ENCODE results near the gene NTN5. TPM values are rescaled to one million over a fixed set of nuclear protein-coding genes. Genes with fewer than 3 reads are reported as not detected.
A peak's percentile ranks its signal among the peaks of the same experiment; 100 is the strongest.

The NTN5 gene
- total RNA-seq, 6 donors from 2014 or later = 0.57 to 3.1 (median 1.0) TPM; not detected in 1

DNA sequence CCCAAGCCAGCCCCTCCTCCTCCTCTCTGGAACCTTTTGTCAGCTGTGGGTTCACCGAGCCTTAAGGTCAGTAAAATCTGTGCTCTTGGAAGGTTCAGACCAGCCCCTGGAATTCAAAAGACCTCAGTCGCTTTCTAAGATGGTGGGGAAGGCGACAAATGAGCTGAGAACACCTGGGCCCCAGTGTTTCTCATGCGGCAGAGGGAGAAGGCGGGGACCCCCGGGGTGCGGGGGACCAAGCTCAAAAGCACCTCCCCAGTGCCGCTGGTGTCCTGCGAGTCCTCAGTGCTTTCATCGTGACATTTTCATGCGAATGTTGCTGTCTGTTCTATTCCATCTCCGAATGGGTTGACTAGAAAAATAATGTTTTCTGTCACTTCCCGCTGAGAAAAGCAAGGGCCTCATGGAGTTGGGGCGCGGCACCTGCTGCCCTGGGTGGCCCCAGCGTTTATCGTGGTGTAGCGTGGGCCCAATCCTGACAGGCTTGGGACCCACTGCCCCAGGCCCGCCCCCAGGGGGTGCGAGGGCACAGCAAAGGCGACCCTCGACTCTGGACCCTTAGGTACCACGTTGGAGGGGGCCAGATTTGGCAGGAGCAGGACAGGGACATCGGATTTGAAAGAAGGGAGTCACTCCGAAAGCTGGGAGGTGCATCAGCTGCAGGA, 751 bp upstream of the NTN5 start:
- Histone ChIP-seq H3K36me3 (no peaks in the 10 kb centered on the region), H3K9me3 (no peaks in the 10 kb centered on the region), H3K27ac (no peak overlapping the region), H3K27me3 (no peaks in the 10 kb centered on the region), H3K4me3 (no peak overlapping the region), H3K4me1 (peaks cover 8 to 12% (median 8%) of the 10 kb centered on the region in 4 donors)
- peak in 1 of 2 donors; percentile 59 for DNase-seq
- no peak for ATAC-seq (ENCODE audit: low FRiP score in 2 of 2)
- WGBS, 2 donors = 81 to 84% methylated on average over 24 to 25 of the region's 25 CpGs
- TF ChIP-seq POLR2AphosphoS5 (IDR thresholded peaks at IDR 0.05) (no peak), POLR2A (IDR thresholded peaks at IDR 0.05) (no peak)

DNA sequence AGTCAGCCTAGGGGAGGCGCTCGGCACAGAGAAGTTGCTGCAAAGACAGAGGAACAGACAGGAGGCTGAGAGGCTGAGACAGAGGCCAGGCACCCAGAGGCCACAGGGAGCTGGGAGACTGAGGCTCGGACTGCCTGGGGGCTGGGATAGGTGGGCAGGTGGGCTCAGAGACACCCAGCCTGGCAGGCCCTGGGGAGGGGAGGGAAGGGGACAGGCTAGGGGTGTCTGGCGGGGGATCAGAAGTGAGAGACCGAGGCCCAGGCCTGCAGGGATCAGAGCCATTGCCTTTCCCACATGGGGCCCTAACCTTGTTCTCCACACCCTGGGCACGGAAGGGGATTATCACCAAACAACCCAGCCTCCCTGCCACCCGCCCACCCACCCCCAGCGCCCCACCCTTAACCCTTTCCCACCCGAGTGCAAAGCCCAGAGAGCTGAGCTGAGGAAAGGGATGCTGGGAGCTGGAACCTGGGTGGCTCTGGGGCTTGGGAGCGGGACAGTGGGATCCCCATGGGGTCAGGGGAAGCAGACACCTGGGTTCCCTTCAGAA, 1.3 kb downstream of the NTN5 start:
- ATAC-seq (ENCODE audit: low FRiP score in 2 of 2) = no peak
- DNase-seq = no peak
- WGBS, 2 donors = 86 to 87% methylated on average over 4 to 10 of the region's 10 CpGs
- no peaks in the 10 kb centered on the region for H3K27me3 ChIP-seq
- H3K27ac ChIP-seq = no peak overlapping the region
- no peak overlapping the region for H3K4me3 ChIP-seq
- H3K36me3 ChIP-seq = no peaks in the 10 kb centered on the region
- TF ChIP-seq EP300 (IDR thresholded peaks at IDR 0.05) (no peak), POLR2A (IDR thresholded peaks at IDR 0.05) (no peak), POLR2AphosphoS5 (IDR thresholded peaks at IDR 0.05) (no peak), CTCF (IDR thresholded peaks at IDR 0.05) (no peak)
- no peaks in the 10 kb centered on the region for H3K9me3 ChIP-seq
- peaks cover 7 to 9% (median 8%) of the 10 kb centered on the region in 4 donors for H3K4me1 ChIP-seq

- Histone ChIP-seq H3K9me3 (no peaks in the 10 kb centered on the region), H3K4me1 (peaks cover 7 to 9% (median 8%) of the 10 kb centered on the region in 4 donors), H3K36me3 (no peaks in the 10 kb centered on the region), H3K27me3 (no peaks in the 10 kb centered on the region), H3K4me3 (no peak overlapping the region), H3K27ac (no peak overlapping the region)
- peak in 1 of 2 donors; percentile 65 for DNase-seq
- TF ChIP-seq EP300 (IDR thresholded peaks at IDR 0.05) (no peak), POLR2A (IDR thresholded peaks at IDR 0.05) (no peak), CTCF (IDR thresholded peaks at IDR 0.05) (no peak), POLR2AphosphoS5 (IDR thresholded peaks at IDR 0.05) (no peak)
- no peak for ATAC-seq (ENCODE audit: low FRiP score in 2 of 2)
- WGBS, 2 donors = 89 to 91% methylated on average over 20 to 21 of the region's 21 CpGs
These were observed 1.9 kb downstream of the NTN5 start for GRCh38 chr19:48670699-48671445.

- DNase-seq = peak in 1 of 2 donors; percentile 74
- Histone ChIP-seq H3K9me3 (no peaks in the 10 kb centered on the region), H3K27me3 (no peaks in the 10 kb centered on the region), H3K27ac (no peak overlapping the region), H3K4me3 (no peak overlapping the region), H3K36me3 (no peaks in the 10 kb centered on the region), H3K4me1 (peaks cover 0 to 2% (median 1%) of the 10 kb centered on the region in 4 donors)
- no peak for ATAC-seq (ENCODE audit: low FRiP score in 2 of 2)
- WGBS, 2 donors = 92 to 94% methylated on average over 9 to 18 of the region's 26 CpGs
- TF ChIP-seq CTCF (IDR thresholded peaks at IDR 0.05) = no peak
- TF ChIP-seq POLR2A (IDR thresholded peaks at IDR 0.05) = no peak
- TF ChIP-seq POLR2AphosphoS5 (IDR thresholded peaks at IDR 0.05) = no peak
- no peak for TF ChIP-seq EP300 (IDR thresholded peaks at IDR 0.05)
These were observed 2.7 kb downstream of the NTN5 start for GRCh38 chr19:48669903-48670668.

DNA sequence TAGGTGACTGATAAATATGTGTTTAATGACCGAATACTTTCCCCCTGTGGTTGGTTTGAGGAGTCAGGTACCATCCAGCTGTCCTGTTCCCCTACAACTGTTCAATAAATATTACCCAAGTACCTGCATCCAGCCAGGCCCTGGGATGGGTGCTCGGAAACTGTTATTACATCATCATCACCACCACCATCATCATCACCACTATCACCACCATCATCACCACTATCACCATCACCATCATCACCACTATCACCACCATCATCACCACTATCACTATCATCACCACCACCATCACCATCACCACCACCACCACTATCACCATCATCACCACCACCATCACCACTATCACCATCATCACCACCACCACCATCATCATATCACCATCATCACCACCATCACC, 4.1 kb downstream of the NTN5 start:
- 91 to 96% methylated on average over 2 of the region's 2 CpGs for WGBS, 2 donors
- Histone ChIP-seq H3K4me1 (no peaks in the 10 kb centered on the region), H3K4me3 (no peak overlapping the region), H3K36me3 (no peaks in the 10 kb centered on the region), H3K27ac (no peak overlapping the region), H3K9me3 (no peaks in the 10 kb centered on the region), H3K27me3 (no peaks in the 10 kb centered on the region)
- no peak for TF ChIP-seq POLR2AphosphoS5 (IDR thresholded peaks at IDR 0.05)
- no peak for TF ChIP-seq EP300 (IDR thresholded peaks at IDR 0.05)
- no peak for TF ChIP-seq CTCF (IDR thresholded peaks at IDR 0.05)
- TF ChIP-seq POLR2A (IDR thresholded peaks at IDR 0.05) = no peak
- ATAC-seq (ENCODE audit: low FRiP score in 2 of 2) = no peak
- no peak for DNase-seq

All from upper lobe of left lung (tissue), 6 donors.